Gastroesophageal sphincter (tissue), 4 donors: ENCODE data around the gene FHIT. TPM values are rescaled to one million over a fixed set of nuclear protein-coding genes. Genes with fewer than 3 reads are reported as not detected.

Source experiments
- ATAC-seq: fragments of 150-250 bp; one replicate; pipeline ENCODE4 v1.9.1; 2016; ENCODE audit warnings: mild to moderate bottlenecking, moderate library complexity
- H3K27ac ChIP-seq, 4 donors: fragments of 200-600 bp; sonication (generic) in 3 of 4; 1 replicate in 3 of 4; 2 replicates in 1 of 4; pipeline ENCODE4 v1.5.1; 2016 to 2019
- H3K27me3 ChIP-seq: fragments of 200-600 bp; sonication (generic); one replicate; pipeline ENCODE4 v1.5.1; 2019
- H3K36me3 ChIP-seq, 2 donors: fragments of 200-600 bp; sonication (generic); one replicate each; pipeline ENCODE4 v1.5.1; 2019; ENCODE audit warnings: control low read depth in 1 of 2
- H3K4me1 ChIP-seq, 3 donors: fragments of 200-600 bp; sonication (generic); 1 replicate in 2 of 3; 2 replicates in 1 of 3; pipeline ENCODE4 v1.5.1; 2016 to 2019; ENCODE audit warnings: control low read depth in 2 of 3
- H3K4me3 ChIP-seq, 2 donors: fragments of 200-600 bp; sonication (generic); one replicate each; pipeline ENCODE4 v1.5.1; 2019; ENCODE audit warnings: mild to moderate bottlenecking in 1 of 2, moderate library complexity in 1 of 2
- H3K9me3 ChIP-seq, 3 donors: fragments of 200-600 bp; sonication (generic); one replicate each; pipeline ENCODE4 v1.5.1; 2017 to 2019; ENCODE audit warnings: control low read depth in 2 of 3
- EP300 ChIP-seq: sonication (generic); formaldehyde crosslinking; IDR thresholded peaks from one replicate; pipeline ENCODE4 v1.6.1; 2017; ENCODE audit warnings: antibody characterized with exemption, mild to moderate bottlenecking
- POLR2A ChIP-seq, 2 donors: fragments of 450-650 bp; IDR thresholded peaks; one replicate each; pipeline ENCODE4 v1.6.1; 2017; ENCODE audit warnings: antibody characterized with exemption in 2 of 2, mild to moderate bottlenecking in 2 of 2, moderate library complexity in 1 of 2
- POLR2AphosphoS5 ChIP-seq: sonication (generic); formaldehyde crosslinking; IDR thresholded peaks from one replicate; pipeline ENCODE4 v1.6.1; 2017; ENCODE audit warnings: antibody characterized with exemption
- WGBS, 2 donors: methylation state at CpG; one replicate each; pipeline ENCODE4 v1.1.5; 2018; ENCODE audit warnings: low coverage in 1 of 2; 5-methylcytosine and 5-hydroxymethylcytosine counted together
- total RNA-seq, 4 donors: library from RNA; depleted of rRNA; stranded (reverse); fragments of >200 nt; gene quantifications; one replicate each; pipeline ENCODE4 v1.1.0, GENCODE V29; 2016
- TF ChIP-seq, protein P1 (sequence below), 4 experiments: fragments of 200-600 bp in 2 of 4; fragments of 450-650 bp in 2 of 4; sonication (generic) in 1 of 4; IDR thresholded peaks; one replicate each; pipeline ENCODE4 v1.5.1; 2017 to 2019; ENCODE audit warnings: antibody characterized with exemption in 4 of 4, mild to moderate bottlenecking in 2 of 4, moderate library complexity in 2 of 4

FHIT gene
- total RNA-seq, 4 donors from 2014 or later = 1.4 to 7.3 (median 3.9) TPM

DNA sequence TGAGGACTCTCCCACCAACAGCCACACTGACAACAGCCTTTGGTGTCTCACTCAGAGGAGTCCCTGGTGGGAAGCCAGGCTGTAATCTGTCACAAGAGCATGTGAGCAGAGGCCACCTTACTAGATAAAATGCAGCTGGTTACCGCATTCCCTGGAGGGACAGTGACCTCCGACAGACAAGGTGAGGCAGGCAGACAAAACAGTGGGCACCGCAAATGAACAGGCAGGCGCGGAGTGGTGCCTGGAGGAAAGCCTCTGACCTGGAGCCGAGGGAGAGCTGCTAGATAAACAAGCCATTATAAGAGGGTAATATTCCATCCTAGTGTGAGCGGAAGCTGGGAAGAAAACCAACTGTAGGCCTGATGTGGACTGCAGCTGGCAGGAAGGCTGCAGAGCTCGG lies 736.4 kb downstream of the FHIT start:
- peak; percentile 25 for ATAC-seq
- WGBS, 2 donors = 48 to 59% methylated on average over 5 to 6 of the region's 8 CpGs
- Histone ChIP-seq H3K36me3 (no peaks in the 10 kb centered on the region), H3K27ac (no peak overlapping the region), H3K9me3 (peaks cover 0 to 16% (median 0%) of the 10 kb centered on the region in 3 donors), H3K4me3 (no peak overlapping the region), H3K4me1 (no peaks in the 10 kb centered on the region), H3K27me3 (no peaks in the 10 kb centered on the region)
- TF ChIP-seq POLR2A (IDR thresholded peaks at IDR 0.05) (no peak), EP300 (no peak)

DNA sequence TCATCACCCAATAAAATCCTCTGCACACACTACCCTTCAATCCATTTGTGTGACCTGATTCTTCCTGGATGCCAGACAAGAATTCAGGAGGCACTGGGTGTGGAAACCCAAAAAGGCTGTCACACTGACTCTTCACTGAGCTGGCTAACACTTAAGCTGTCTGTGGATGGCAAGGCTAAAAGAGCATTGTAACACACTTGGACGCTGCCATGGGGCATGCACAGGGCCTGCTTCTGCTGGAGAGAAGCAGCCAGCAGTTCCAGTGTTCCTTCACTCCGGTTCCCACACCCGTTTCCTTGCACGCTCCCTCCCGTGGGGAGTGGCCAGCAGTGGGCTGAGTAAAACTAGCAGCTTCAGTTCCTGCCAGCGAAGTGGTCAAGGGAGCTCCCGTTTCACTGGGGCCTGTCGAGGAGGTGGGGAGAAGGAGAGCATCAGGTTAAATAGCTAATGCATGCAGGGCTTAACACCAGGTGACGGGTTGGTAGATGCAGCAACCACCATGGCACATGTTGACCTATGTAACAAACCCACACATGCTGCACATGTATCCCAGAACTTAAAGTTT lies 737.1 kb downstream of the FHIT start:
- TF ChIP-seq, protein P1, sequence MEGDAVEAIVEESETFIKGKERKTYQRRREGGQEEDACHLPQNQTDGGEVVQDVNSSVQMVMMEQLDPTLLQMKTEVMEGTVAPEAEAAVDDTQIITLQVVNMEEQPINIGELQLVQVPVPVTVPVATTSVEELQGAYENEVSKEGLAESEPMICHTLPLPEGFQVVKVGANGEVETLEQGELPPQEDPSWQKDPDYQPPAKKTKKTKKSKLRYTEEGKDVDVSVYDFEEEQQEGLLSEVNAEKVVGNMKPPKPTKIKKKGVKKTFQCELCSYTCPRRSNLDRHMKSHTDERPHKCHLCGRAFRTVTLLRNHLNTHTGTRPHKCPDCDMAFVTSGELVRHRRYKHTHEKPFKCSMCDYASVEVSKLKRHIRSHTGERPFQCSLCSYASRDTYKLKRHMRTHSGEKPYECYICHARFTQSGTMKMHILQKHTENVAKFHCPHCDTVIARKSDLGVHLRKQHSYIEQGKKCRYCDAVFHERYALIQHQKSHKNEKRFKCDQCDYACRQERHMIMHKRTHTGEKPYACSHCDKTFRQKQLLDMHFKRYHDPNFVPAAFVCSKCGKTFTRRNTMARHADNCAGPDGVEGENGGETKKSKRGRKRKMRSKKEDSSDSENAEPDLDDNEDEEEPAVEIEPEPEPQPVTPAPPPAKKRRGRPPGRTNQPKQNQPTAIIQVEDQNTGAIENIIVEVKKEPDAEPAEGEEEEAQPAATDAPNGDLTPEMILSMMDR (IDR thresholded peaks at IDR 0.05) = no peak
- TF ChIP-seq EP300 = no peak
- TF ChIP-seq POLR2A (IDR thresholded peaks at IDR 0.05) = no peak
- no peak for TF ChIP-seq POLR2AphosphoS5
- no peaks in the 10 kb centered on the region for H3K36me3 ChIP-seq
- peaks cover 0 to 16% (median 0%) of the 10 kb centered on the region in 3 donors for H3K9me3 ChIP-seq
- H3K27me3 ChIP-seq = no peaks in the 10 kb centered on the region
- H3K4me1 ChIP-seq = no peaks in the 10 kb centered on the region
- H3K27ac ChIP-seq = no peak overlapping the region
- no peak overlapping the region for H3K4me3 ChIP-seq
- no peak for ATAC-seq
- 49 to 92% methylated on average over 4 of the region's 9 CpGs for WGBS, 2 donors

DNA sequence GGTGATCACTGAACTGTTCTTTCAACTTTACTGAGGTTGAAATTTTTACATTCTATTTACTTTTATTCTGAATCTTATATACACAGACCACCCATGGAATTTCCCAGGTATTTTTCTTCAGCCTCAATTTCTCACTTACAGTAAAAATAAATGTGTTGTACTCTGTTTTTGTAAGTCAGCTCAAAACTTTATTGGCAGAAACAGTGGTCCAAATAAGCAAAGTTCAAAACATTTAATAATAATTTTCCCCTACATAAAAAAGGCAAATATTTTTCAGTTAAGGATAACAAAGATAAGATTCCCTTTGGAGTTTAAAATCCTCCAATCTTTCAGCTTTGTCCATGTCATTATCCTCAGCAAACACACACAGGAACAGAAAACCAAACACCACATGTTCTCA lies 738.0 kb downstream of the FHIT start:
- no peak for ATAC-seq
- no peaks in the 10 kb centered on the region for H3K36me3 ChIP-seq
- H3K4me1 ChIP-seq = no peaks in the 10 kb centered on the region
- H3K27ac ChIP-seq = no peak overlapping the region
- peaks cover 0 to 16% (median 0%) of the 10 kb centered on the region in 3 donors for H3K9me3 ChIP-seq
- H3K27me3 ChIP-seq = no peaks in the 10 kb centered on the region
- no peak overlapping the region for H3K4me3 ChIP-seq
- no peak for TF ChIP-seq POLR2AphosphoS5
- no peak for TF ChIP-seq POLR2A (IDR thresholded peaks at IDR 0.05)
- TF ChIP-seq EP300 = no peak
- TF ChIP-seq, protein P1 (IDR thresholded peaks at IDR 0.05) = no peak

DNA sequence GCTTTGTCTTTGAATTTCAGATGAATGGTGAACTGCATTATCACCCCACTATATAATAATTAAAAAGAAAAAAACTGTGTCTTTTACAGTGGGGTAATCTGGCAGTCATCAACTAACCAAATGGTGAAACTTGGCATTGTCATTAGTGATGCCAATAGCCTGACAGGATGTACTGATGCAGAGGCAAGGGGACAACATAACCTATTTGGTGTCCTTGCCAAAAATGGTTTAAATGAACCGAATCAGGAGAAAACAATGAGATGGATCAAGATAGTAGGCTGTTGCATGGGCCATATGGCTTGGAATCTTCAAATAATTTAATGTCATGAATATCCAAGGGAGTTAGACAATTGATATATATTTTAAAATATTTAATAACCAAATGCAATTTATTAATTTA lies 738.7 kb downstream of the FHIT start:
- H3K27ac ChIP-seq = no peak overlapping the region
- TF ChIP-seq, protein P1 (IDR thresholded peaks at IDR 0.05) = no peak
- no peak for TF ChIP-seq POLR2A (IDR thresholded peaks at IDR 0.05)
- TF ChIP-seq EP300 = no peak
- no peak for TF ChIP-seq POLR2AphosphoS5
- no peak overlapping the region for H3K4me3 ChIP-seq
- WGBS, 2 donors = 73 to 100% methylated on average over 1 of the region's 1 CpG
- H3K27me3 ChIP-seq = no peaks in the 10 kb centered on the region
- H3K4me1 ChIP-seq = no peaks in the 10 kb centered on the region
- ATAC-seq = no peak
- peaks cover 0 to 16% (median 0%) of the 10 kb centered on the region in 3 donors for H3K9me3 ChIP-seq
- no peaks in the 10 kb centered on the region for H3K36me3 ChIP-seq

DNA sequence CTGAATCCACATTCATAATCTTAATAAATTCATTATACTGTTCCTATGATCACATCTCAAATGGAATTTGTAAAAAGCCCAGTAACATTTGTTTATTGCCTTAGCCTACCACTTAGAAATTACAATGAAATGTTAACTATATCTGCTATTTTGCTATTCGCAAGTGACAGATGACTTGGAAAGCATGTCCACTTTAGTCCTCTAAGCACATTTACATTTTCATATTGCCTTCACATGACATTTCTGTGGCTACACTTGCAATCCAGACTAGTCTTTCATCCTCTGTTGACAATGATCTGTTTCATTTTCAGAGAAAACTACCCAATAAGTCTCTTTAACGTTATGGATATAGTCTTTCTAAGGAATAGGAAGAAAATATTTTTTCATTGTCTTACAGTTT lies 741.8 kb downstream of the FHIT start:
- Histone ChIP-seq H3K4me1 (no peaks in the 10 kb centered on the region), H3K27me3 (no peaks in the 10 kb centered on the region), H3K9me3 (peaks cover 0 to 16% (median 0%) of the 10 kb centered on the region in 3 donors), H3K36me3 (no peaks in the 10 kb centered on the region), H3K27ac (no peak overlapping the region), H3K4me3 (no peak overlapping the region)
- 79 to 81% methylated on average over 2 of the region's 2 CpGs for WGBS, 2 donors
- ATAC-seq = no peak
- TF ChIP-seq, protein P1 (IDR thresholded peaks at IDR 0.05) = no peak
- TF ChIP-seq EP300 = no peak
